HCT116 (cell line): Measurements from ENCODE around the gene FAM111A. TPM values are rescaled to one million over a fixed set of nuclear protein-coding genes. Genes with fewer than 3 reads are reported as not detected.

Experiments used
- ATAC-seq: fragments of 200-7000 bp; cut with Tn5 transposase; 2 replicates; pipeline ENCODE4 v1.9.1; 2020; ENCODE audit warnings: mild to moderate bottlenecking, moderate library complexity
- BruUV-seq: library from RNA; stranded (reverse); fragments of 400-500 nt; replicated peaks from 2 replicates; lab custom pipeline; 2021; lab: Mats Ljungman, UMichigan
- CTCF ChIA-PET: fragments of 300-600 bp; sonication (Branson Sonifier 250); formaldehyde crosslinking; loops from one replicate; lab custom pipeline; 2021; ENCODE audit warnings: antibody characterized with exemption; lab: Charles Lee
- POLR2A ChIA-PET: fragments of 300-600, 350-600 bp; sonication (Branson Sonifier 250); formaldehyde crosslinking; loops from one replicate; lab custom pipeline; 2021; ENCODE audit warnings: antibody characterized with exemption; lab: Charles Lee
- RAD21 ChIA-PET, 2 experiments: fragments of 300-600 bp; sonication (Branson Sonifier 250); formaldehyde crosslinking; loops; one replicate each; lab custom pipeline; 2023; ENCODE audit warnings: low total read pairs in 2 of 2; ENCODE audit not compliant: uncharacterized antibody in 2 of 2, unreplicated experiment in 2 of 2, low non-redundant PET in 1 of 2; lab: Charles Lee
- DNase-seq: peaks from one replicate; pipeline ENCODE4 v3.0.0-alpha.2; 2010; ENCODE audit warnings: low read depth, low spot score
- H2AFZ ChIP-seq: fragments of 200-600 bp; shearing (Covaris generic), sonication (generic); 2 replicates; pipeline ENCODE4 v1.6.1; 2017; ENCODE audit warnings: low read depth, mixed run types, mixed read lengths, antibody characterized with exemption, low read length; ENCODE audit not compliant: poor library complexity, severe bottlenecking
- H3K27ac ChIP-seq: 2 replicates; pipeline ENCODE4 v1.5.1; 2012; ENCODE audit warnings: low read depth, low read length
- H3K27me3 ChIP-seq: fragments of 200-600 bp; sonication (generic); 2 replicates; pipeline ENCODE4 v1.6.1; 2016; ENCODE audit warnings: mixed run types, low read length, mixed read lengths; ENCODE audit not compliant: insufficient read depth
- H3K36me3 ChIP-seq, 2 experiments: fragments of 200-500 bp in 1 of 2; fragments of 200-600 bp in 1 of 2; sonication (Bioruptor generic) in 1 of 2; sonication (generic) in 1 of 2; 2 replicates each; pipeline versions ENCODE4 v1.5.1 to v1.6.1; 2014 to 2016; ENCODE audit warnings: low read length in 2 of 2, inconsistent platforms in 1 of 2, mixed read lengths in 1 of 2, mixed run types in 1 of 2; ENCODE audit not compliant: insufficient read depth in 2 of 2, control insufficient read depth in 1 of 2
- H3K4me1 ChIP-seq, 2 experiments: fragments of 200-600 bp in 1 of 2; sonication (generic) in 1 of 2; 2 replicates each; pipeline versions ENCODE4 v1.5.1 to v1.6.1; 2012 to 2017; ENCODE audit warnings: low read length in 2 of 2, inconsistent platforms in 1 of 2, mild to moderate bottlenecking in 1 of 2, mixed read lengths in 1 of 2, mixed run types in 1 of 2, moderate library complexity in 1 of 2; ENCODE audit not compliant: insufficient read depth in 2 of 2, control insufficient read depth in 1 of 2
- H3K4me2 ChIP-seq: fragments of 200-600 bp; sonication (generic); 2 replicates; pipeline ENCODE4 v1.6.1; 2017; ENCODE audit warnings: mixed run types, low read length, mixed read lengths
- H3K4me3 ChIP-seq, 2 experiments: fragments of 200-600 bp in 1 of 2; sonication (generic) in 1 of 2; replicated peaks in 1 of 2; 2 replicates each; pipeline ENCODE4 v1.5.1; 2011 to 2016; ENCODE audit warnings: low read length in 2 of 2, control low read depth in 1 of 2, low read depth in 1 of 2, mild to moderate bottlenecking in 1 of 2, mixed read lengths in 1 of 2, mixed run types in 1 of 2
- H3K79me2 ChIP-seq: fragments of 200-600 bp; sonication (generic); 2 replicates; pipeline ENCODE4 v1.6.1; 2017; ENCODE audit warnings: mild to moderate bottlenecking, mixed run types, low read length, moderate library complexity, mixed read lengths; ENCODE audit not compliant: insufficient read depth
- H3K9ac ChIP-seq: fragments of 200-600 bp; sonication (generic); 2 replicates; pipeline ENCODE4 v1.6.1; 2016; ENCODE audit warnings: low read length, mixed read lengths
- H3K9me2 ChIP-seq: fragments of 200-600 bp; sonication (generic), shearing (Covaris generic); 2 replicates; pipeline ENCODE4 v1.6.1; 2017; ENCODE audit warnings: mixed run types, mild to moderate bottlenecking, moderate library complexity; ENCODE audit not compliant: insufficient read depth
- H3K9me3 ChIP-seq, 2 experiments: fragments of 200-500 bp in 1 of 2; fragments of 200-600 bp in 1 of 2; sonication (Bioruptor generic) in 1 of 2; sonication (generic) in 1 of 2; 2 replicates each; pipeline ENCODE4 v1.6.1; 2014 to 2017; ENCODE audit warnings: low read length in 2 of 2, mixed read lengths in 2 of 2, inconsistent platforms in 1 of 2, low read depth in 1 of 2, mild to moderate bottlenecking in 1 of 2, mixed run types in 1 of 2, moderate library complexity in 1 of 2; ENCODE audit not compliant: control insufficient read depth in 1 of 2, insufficient read depth in 1 of 2
- H4K20me1 ChIP-seq: fragments of 200-600 bp; sonication (generic), shearing (Covaris generic); 2 replicates; pipeline ENCODE4 v1.6.1; 2017; ENCODE audit warnings: mixed run types, mild to moderate bottlenecking, moderate library complexity; ENCODE audit not compliant: insufficient read depth
- CEBPB ChIP-seq: IDR thresholded peaks from 2 replicates; pipeline ENCODE4 v1.6.1; 2012; ENCODE audit warnings: low read depth
- CTCF ChIP-seq, 3 experiments: fragments of 200-600 bp in 1 of 3; sonication (generic) in 1 of 3; IDR thresholded peaks in 2 of 3; conservative IDR thresholded peaks in 1 of 3; 2 replicates each; pipeline ENCODE4 v1.5.1; 2012 to 2017; ENCODE audit warnings: low read depth in 2 of 3, low read length in 2 of 3, antibody characterized with exemption in 1 of 3, borderline replicate concordance in 1 of 3, control low read depth in 1 of 3, mild to moderate bottlenecking in 1 of 3, mixed read lengths in 1 of 3, mixed run types in 1 of 3, moderate library complexity in 1 of 3; ENCODE audit not compliant: insufficient read depth in 1 of 3
- EGR1 ChIP-seq: IDR thresholded peaks from 2 replicates; pipeline ENCODE4 v1.6.1; 2012; ENCODE audit warnings: low read depth
- ELF1 ChIP-seq: IDR thresholded peaks from 2 replicates; pipeline ENCODE4 v1.6.1; 2012; ENCODE audit warnings: low read depth, borderline replicate concordance
- FOSL1 ChIP-seq: IDR thresholded peaks from 2 replicates; pipeline ENCODE4 v1.6.1; 2012; ENCODE audit warnings: low read depth
- MAX ChIP-seq: IDR thresholded peaks from 2 replicates; pipeline ENCODE4 v1.6.1; 2012
- POLR2A ChIP-seq: IDR thresholded peaks from 2 replicates; pipeline ENCODE4 v1.7.0; 2011; ENCODE audit warnings: borderline replicate concordance; ENCODE audit not compliant: insufficient read depth, insufficient read length; ENCODE audit errors: extremely low read depth
- POLR2AphosphoS5 ChIP-seq: IDR thresholded peaks from 2 replicates; pipeline ENCODE4 v1.6.1; 2011; ENCODE audit warnings: mild to moderate bottlenecking, low read depth, low read length, moderate library complexity
- RAD21 ChIP-seq: IDR thresholded peaks from 2 replicates; pipeline ENCODE4 v1.6.1; 2012; ENCODE audit warnings: low read depth, mild to moderate bottlenecking
- TCF7L2 ChIP-seq: IDR thresholded peaks from 2 replicates; pipeline ENCODE4 v1.7.0; 2011; ENCODE audit warnings: borderline replicate concordance, inconsistent platforms; ENCODE audit not compliant: insufficient read depth, insufficient read length; ENCODE audit errors: extremely low read depth
- ZBTB33 ChIP-seq: IDR thresholded peaks from 2 replicates; pipeline ENCODE4 v1.6.1; 2011; ENCODE audit warnings: mild to moderate bottlenecking, low read length, moderate library complexity; ENCODE audit not compliant: insufficient replicate concordance; ENCODE audit errors: extremely low read depth
- intact Hi-C: fragments of 100-400 bp; cut with micrococcal nuclease; formaldehyde crosslinking; loops from 2 replicates; pipeline ENCODE4 v1.10.0; 2022
- total RNA-seq: library from RNA; stranded (reverse); gene quantifications from one replicate; pipeline ENCODE4 v1.2.1, GENCODE V29; 2021; ENCODE audit not compliant: unreplicated experiment

The FAM111A gene
- total RNA-seq, 1 experiment from 2014 or later = 30.3 TPM

GRCh38 chr11:59157433-59157832 is 14.8 kb downstream of the FAM111A start (continued):
- no peak for TF ChIP-seq CTCF (IDR thresholded peaks at IDR 0.05 in 2 of 3, conservative IDR thresholded peaks at IDR 0.05 in 1 of 3; ENCODE audit: borderline replicate concordance in 1 of 3, insufficient read depth in 1 of 3, low read depth in 2 of 3, low read length in 2 of 3)
- TF ChIP-seq, all 23 proteins: peak for 0

- TF ChIP-seq ELF1 = no peak
- no peak for TF ChIP-seq FOSL1
- no peak for TF ChIP-seq MAX
- TF ChIP-seq CTCF (IDR thresholded peaks at IDR 0.05 in 2 of 3, conservative IDR thresholded peaks at IDR 0.05 in 1 of 3; ENCODE audit: borderline replicate concordance in 1 of 3, insufficient read depth in 1 of 3, low read depth in 2 of 3, low read length in 2 of 3) = peak; percentile 58 to 79 (median 77); a peak in 5 of 6 replicates
- TF ChIP-seq EGR1 = no peak
- no peak for TF ChIP-seq POLR2A
- TF ChIP-seq RAD21 = peak; percentile 88
- no peak for TF ChIP-seq ZBTB33
- no peak for TF ChIP-seq CEBPB
- TF ChIP-seq TCF7L2 = no peak
- no peak for TF ChIP-seq POLR2AphosphoS5
- no peak overlapping the region for H3K4me3 ChIP-seq
- H4K20me1 ChIP-seq = no peaks in the 10 kb centered on the region
- DNase-seq (peak; percentile 47), ATAC-seq (peak; percentile 94)
- no peak overlapping the region for H3K4me2 ChIP-seq
- H2AFZ ChIP-seq = no peak overlapping the region
- no peaks in the 10 kb centered on the region for H3K9me3 ChIP-seq
- no peaks in the 10 kb centered on the region for H3K36me3 ChIP-seq
- no peaks in the 10 kb centered on the region for H3K79me2 ChIP-seq
- no peak overlapping the region for H3K9ac ChIP-seq
- H3K4me1 ChIP-seq = no peaks in the 10 kb centered on the region
- BruUV-seq = no TSS peak
- intact Hi-C loops = loop anchor here (1.0 to 2.0 kb wide), 2 partner anchors 62 to 103 kb away; no protein-coding TSS in a partner anchor
- POLR2A ChIA-PET = interaction anchor here (0.9 to 1.0 kb wide), 2 partner anchors 10 to 14 kb away, joined by 3 to 6 read pairs; no protein-coding TSS in a partner anchor
- CTCF ChIA-PET = interaction anchor here (0.7 to 3.6 kb wide), 27 partner anchors 8 to 1813 kb away, joined by 3 to 59 read pairs (median 4); partner anchors contain the start of genes DTX4 and FAM111A
- no peak overlapping the region for H3K27ac ChIP-seq
- RAD21 ChIA-PET = interaction anchor here (0.6 to 1.3 kb wide), 4 partner anchors 13 to 52 kb away, joined by 3 to 5 read pairs (median 3); partner anchors contain the start of gene FAM111A (in 1 of the 2)
- H3K9me2 ChIP-seq = no peaks in the 10 kb centered on the region
- H3K27me3 ChIP-seq = no peaks in the 10 kb centered on the region
Observed at GRCh38 chr11:59158206-59159068, 15.8 kb downstream of the FAM111A start.
